ENCODE results near the gene GRM2. TPM values are rescaled to one million over a fixed set of nuclear protein-coding genes. Genes with fewer than 3 reads are reported as not detected.
A peak's percentile ranks its signal among the peaks of the same experiment; 100 is the strongest.

The GRM2 gene
- total RNA-seq, 1 experiment from 2014 or later = 0.07 TPM

- ChIA-PET CTCF (interaction anchor here (0.6 to 3.3 kb wide), 5 partner anchors 10 to 169 kb away, joined by 3 to 29 read pairs (median 8); no protein-coding TSS in a partner anchor), POLR2A (ENCODE audit: unreplicated experiment) (interaction anchor here (1.0 kb wide), 1 partner anchor 171 kb away, joined by 3 read pairs; the partner anchor contains the start of gene DCAF1)
- no peaks in the 10 kb centered on the region for H3F3A ChIP-seq (ENCODE audit: low read length, unreplicated experiment)
- H3K9ac ChIP-seq (ENCODE audit: low read length) = peak within 1 kb of the TSS; percentile 92
- intact Hi-C loops (cut with micrococcal nuclease) = loop anchor here (2.0 to 10.0 kb wide), 3 partner anchors 32 to 286 kb away; partner anchors contain the start of genes MANF, PARP3 and RRP9
- no peaks in the 10 kb centered on the region for H3K27me3 ChIP-seq (ENCODE audit: low read length)
- peaks cover 57% of the 10 kb centered on the region for H3K4me1 ChIP-seq (ENCODE audit: insufficient read depth, low read length)
- peak within 1 kb of the TSS; percentile 95 for H2AFZ ChIP-seq (ENCODE audit: low read length)
- TSS peak; percentile 38 for BruUV-seq (replicated peaks)
- no peaks in the 10 kb centered on the region for H3K36me3 ChIP-seq (ENCODE audit: low read depth, low read length)
- DNase-seq (peak; percentile 95), ATAC-seq (peak; percentile 67)
- TF ChIP-seq EZH2phosphoT487 (IDR thresholded peaks at IDR 0.05; ENCODE audit: borderline replicate concordance, low read length) (no peak), EZH2 (IDR thresholded peaks at IDR 0.05; ENCODE audit: low read length, unreplicated experiment) (no peak), CTCF (conservative IDR thresholded peaks at IDR 0.05; ENCODE audit: low read depth, low read length) (no peak)
- no peaks in the 10 kb centered on the region for H3K9me2 ChIP-seq (replicated peaks; ENCODE audit: low read length)
- H3K79me2 ChIP-seq (ENCODE audit: low read length) = peaks cover 30% of the 10 kb centered on the region
- no peaks in the 10 kb centered on the region for H3K9me3 ChIP-seq (ENCODE audit: low read length)
- peak within 1 kb of the TSS; percentile 96 for H3K4me2 ChIP-seq (ENCODE audit: low read length)
- H3K27ac ChIP-seq (ENCODE audit: low read length) = peak within 1 kb of the TSS; percentile 64
- peak within 1 kb of the TSS; percentile 91 for H3K4me3 ChIP-seq (ENCODE audit: low read length)
- 0 out of 2 replicates have a peak, but pooled peaks cover 4% of the 10 kb centered on the region for H4K20me1 ChIP-seq (ENCODE audit: low read length)
These were observed 35.8 kb upstream of the GRM2 start, which contains the start of gene TEX264 for GRCh38 chr3:51670823-51671733. Gene TEX264, plus strand, starts transcription at chr3:51671252. Its CDS starts 3,053 bp downstream, at chr3:51674305.

- ATAC-seq = peak; percentile 50
- TF ChIP-seq EZH2phosphoT487 (IDR thresholded peaks at IDR 0.05; ENCODE audit: borderline replicate concordance, low read length) (no peak), CTCF (conservative IDR thresholded peaks at IDR 0.05; ENCODE audit: low read depth, low read length) (no peak), EZH2 (IDR thresholded peaks at IDR 0.05; ENCODE audit: low read length, unreplicated experiment) (no peak)
- peaks cover 31% of the 10 kb centered on the region for H3K79me2 ChIP-seq (ENCODE audit: low read length)
- H3K4me3 ChIP-seq (ENCODE audit: low read length) = peak overlapping the region; percentile 91
- H3K9me3 ChIP-seq (ENCODE audit: low read length) = no peaks in the 10 kb centered on the region
- intact Hi-C loops (cut with micrococcal nuclease) = loop anchor here (2.0 to 10.0 kb wide), 3 partner anchors 33 to 287 kb away; partner anchors contain the start of genes MANF, PARP3 and RRP9
- 0 out of 2 replicates have a peak, but pooled peaks cover 3% of the 10 kb centered on the region for H3K36me3 ChIP-seq (ENCODE audit: low read depth, low read length)
- peak overlapping the region; percentile 96 for H3K4me2 ChIP-seq (ENCODE audit: low read length)
- H3K27me3 ChIP-seq (ENCODE audit: low read length) = no peaks in the 10 kb centered on the region
- ChIA-PET POLR2A (ENCODE audit: unreplicated experiment) (interaction anchor here (0.6 to 1.0 kb wide), 2 partner anchors 172 to 173 kb away, joined by 3 read pairs; partner anchors contain the start of gene DCAF1), CTCF (interaction anchor here (0.8 to 1.1 kb wide), 3 partner anchors 9 to 170 kb away, joined by 3 to 4 read pairs (median 4); no protein-coding TSS in a partner anchor)
- H4K20me1 ChIP-seq (ENCODE audit: low read length) = 0 out of 2 replicates have a peak, but pooled peaks cover 4% of the 10 kb centered on the region
- no peaks in the 10 kb centered on the region for H3K9me2 ChIP-seq (replicated peaks; ENCODE audit: low read length)
- H3K4me1 ChIP-seq (ENCODE audit: insufficient read depth, low read length) = peaks cover 57% of the 10 kb centered on the region
- H3F3A ChIP-seq (ENCODE audit: low read length, unreplicated experiment) = no peaks in the 10 kb centered on the region
- peak; percentile 70 for DNase-seq
- H2AFZ ChIP-seq (ENCODE audit: low read length) = peak overlapping the region; percentile 95
- peak overlapping the region; percentile 59 for H3K27ac ChIP-seq (ENCODE audit: low read length)
- no TSS peak for BruUV-seq (replicated peaks)
- H3K9ac ChIP-seq (ENCODE audit: low read length) = peak overlapping the region; percentile 92
These were observed 35.0 kb upstream of the GRM2 start for GRCh38 chr3:51671734-51672475.

All from PC-3 (cell line).